HCT116 (cell line): ENCODE results near the gene CYRIA. TPM values are rescaled to one million over a fixed set of nuclear protein-coding genes. Genes with fewer than 3 reads are reported as not detected.

Experiments
- ATAC-seq: fragments of 200-7000 bp; cut with Tn5 transposase; 2 replicates; pipeline ENCODE4 v1.9.1; 2020; ENCODE audit warnings: mild to moderate bottlenecking, moderate library complexity
- Bru-seq: library from RNA; stranded (reverse); fragments of 400-500 nt; gene quantifications from one replicate; lab custom pipeline; 2021; lab: Mats Ljungman, UMichigan
- BruChase-seq, 2 experiments: library from RNA; stranded (reverse); fragments of 400-500 nt; gene quantifications; one replicate each; lab custom pipeline; 2021; lab: Mats Ljungman, UMichigan
- BruUV-seq: library from RNA; stranded (reverse); fragments of 400-500 nt; replicated peaks from 2 replicates; lab custom pipeline; 2021; lab: Mats Ljungman, UMichigan
- CTCF ChIA-PET: fragments of 300-600 bp; sonication (Branson Sonifier 250); formaldehyde crosslinking; loops from one replicate; lab custom pipeline; 2021; ENCODE audit warnings: antibody characterized with exemption; lab: Charles Lee
- POLR2A ChIA-PET: fragments of 300-600, 350-600 bp; sonication (Branson Sonifier 250); formaldehyde crosslinking; loops from one replicate; lab custom pipeline; 2021; ENCODE audit warnings: antibody characterized with exemption; lab: Charles Lee
- RAD21 ChIA-PET, 2 experiments: fragments of 300-600 bp; sonication (Branson Sonifier 250); formaldehyde crosslinking; loops; one replicate each; lab custom pipeline; 2023; ENCODE audit warnings: low total read pairs in 2 of 2; ENCODE audit not compliant: uncharacterized antibody in 2 of 2, unreplicated experiment in 2 of 2, low non-redundant PET in 1 of 2; lab: Charles Lee
- DNase-seq: peaks from one replicate; pipeline ENCODE4 v3.0.0-alpha.2; 2010; ENCODE audit warnings: low read depth, low spot score
- H2AFZ ChIP-seq: fragments of 200-600 bp; shearing (Covaris generic), sonication (generic); 2 replicates; pipeline ENCODE4 v1.6.1; 2017; ENCODE audit warnings: low read depth, mixed run types, mixed read lengths, antibody characterized with exemption, low read length; ENCODE audit not compliant: poor library complexity, severe bottlenecking
- H3K27ac ChIP-seq: 2 replicates; pipeline ENCODE4 v1.5.1; 2012; ENCODE audit warnings: low read depth, low read length
- H3K27me3 ChIP-seq: fragments of 200-600 bp; sonication (generic); 2 replicates; pipeline ENCODE4 v1.6.1; 2016; ENCODE audit warnings: mixed run types, low read length, mixed read lengths; ENCODE audit not compliant: insufficient read depth
- H3K36me3 ChIP-seq, 2 experiments: fragments of 200-500 bp in 1 of 2; fragments of 200-600 bp in 1 of 2; sonication (Bioruptor generic) in 1 of 2; sonication (generic) in 1 of 2; 2 replicates each; pipeline versions ENCODE4 v1.5.1 to v1.6.1; 2014 to 2016; ENCODE audit warnings: low read length in 2 of 2, inconsistent platforms in 1 of 2, mixed read lengths in 1 of 2, mixed run types in 1 of 2; ENCODE audit not compliant: insufficient read depth in 2 of 2, control insufficient read depth in 1 of 2
- H3K4me1 ChIP-seq, 2 experiments: fragments of 200-600 bp in 1 of 2; sonication (generic) in 1 of 2; 2 replicates each; pipeline versions ENCODE4 v1.5.1 to v1.6.1; 2012 to 2017; ENCODE audit warnings: low read length in 2 of 2, inconsistent platforms in 1 of 2, mild to moderate bottlenecking in 1 of 2, mixed read lengths in 1 of 2, mixed run types in 1 of 2, moderate library complexity in 1 of 2; ENCODE audit not compliant: insufficient read depth in 2 of 2, control insufficient read depth in 1 of 2
- H3K4me2 ChIP-seq: fragments of 200-600 bp; sonication (generic); 2 replicates; pipeline ENCODE4 v1.6.1; 2017; ENCODE audit warnings: mixed run types, low read length, mixed read lengths
- H3K4me3 ChIP-seq, 2 experiments: fragments of 200-600 bp in 1 of 2; sonication (generic) in 1 of 2; replicated peaks in 1 of 2; 2 replicates each; pipeline ENCODE4 v1.5.1; 2011 to 2016; ENCODE audit warnings: low read length in 2 of 2, control low read depth in 1 of 2, low read depth in 1 of 2, mild to moderate bottlenecking in 1 of 2, mixed read lengths in 1 of 2, mixed run types in 1 of 2
- H3K79me2 ChIP-seq: fragments of 200-600 bp; sonication (generic); 2 replicates; pipeline ENCODE4 v1.6.1; 2017; ENCODE audit warnings: mild to moderate bottlenecking, mixed run types, low read length, moderate library complexity, mixed read lengths; ENCODE audit not compliant: insufficient read depth
- H3K9ac ChIP-seq: fragments of 200-600 bp; sonication (generic); 2 replicates; pipeline ENCODE4 v1.6.1; 2016; ENCODE audit warnings: low read length, mixed read lengths
- H3K9me2 ChIP-seq: fragments of 200-600 bp; sonication (generic), shearing (Covaris generic); 2 replicates; pipeline ENCODE4 v1.6.1; 2017; ENCODE audit warnings: mixed run types, mild to moderate bottlenecking, moderate library complexity; ENCODE audit not compliant: insufficient read depth
- H3K9me3 ChIP-seq, 2 experiments: fragments of 200-500 bp in 1 of 2; fragments of 200-600 bp in 1 of 2; sonication (Bioruptor generic) in 1 of 2; sonication (generic) in 1 of 2; 2 replicates each; pipeline ENCODE4 v1.6.1; 2014 to 2017; ENCODE audit warnings: low read length in 2 of 2, mixed read lengths in 2 of 2, inconsistent platforms in 1 of 2, low read depth in 1 of 2, mild to moderate bottlenecking in 1 of 2, mixed run types in 1 of 2, moderate library complexity in 1 of 2; ENCODE audit not compliant: control insufficient read depth in 1 of 2, insufficient read depth in 1 of 2
- H4K20me1 ChIP-seq: fragments of 200-600 bp; sonication (generic), shearing (Covaris generic); 2 replicates; pipeline ENCODE4 v1.6.1; 2017; ENCODE audit warnings: mixed run types, mild to moderate bottlenecking, moderate library complexity; ENCODE audit not compliant: insufficient read depth
- CEBPB ChIP-seq: IDR thresholded peaks from 2 replicates; pipeline ENCODE4 v1.6.1; 2012; ENCODE audit warnings: low read depth
- EZH2 ChIP-seq: fragments of 200-600 bp; sonication (generic); IDR thresholded peaks from 2 replicates; pipeline ENCODE4 v1.6.1; 2017; ENCODE audit warnings: antibody characterized with exemption, mixed run types
- EZH2phosphoT487 ChIP-seq: fragments of 200-600 bp; IDR thresholded peaks from 2 replicates; pipeline ENCODE4 v1.6.1; 2018; ENCODE audit warnings: antibody characterized with exemption, borderline replicate concordance
- JUND ChIP-seq: IDR thresholded peaks from 2 replicates; pipeline ENCODE4 v1.6.1; 2012
- MAX ChIP-seq: IDR thresholded peaks from 2 replicates; pipeline ENCODE4 v1.6.1; 2012
- POLR2A ChIP-seq: IDR thresholded peaks from 2 replicates; pipeline ENCODE4 v1.7.0; 2011; ENCODE audit warnings: borderline replicate concordance; ENCODE audit not compliant: insufficient read depth, insufficient read length; ENCODE audit errors: extremely low read depth
- POLR2AphosphoS5 ChIP-seq: IDR thresholded peaks from 2 replicates; pipeline ENCODE4 v1.6.1; 2011; ENCODE audit warnings: mild to moderate bottlenecking, low read depth, low read length, moderate library complexity
- SP1 ChIP-seq: IDR thresholded peaks from 2 replicates; pipeline ENCODE4 v1.6.1; 2012; ENCODE audit warnings: low read depth
- SRF ChIP-seq: IDR thresholded peaks from 2 replicates; pipeline ENCODE4 v1.6.1; 2012; ENCODE audit warnings: low read depth
- YY1 ChIP-seq: IDR thresholded peaks from 2 replicates; pipeline ENCODE4 v1.6.1; 2011; ENCODE audit warnings: low read length, low read depth, moderate library complexity, mild to moderate bottlenecking; ENCODE audit not compliant: insufficient replicate concordance; ENCODE audit errors: extremely low read depth
- ZBTB33 ChIP-seq: IDR thresholded peaks from 2 replicates; pipeline ENCODE4 v1.6.1; 2011; ENCODE audit warnings: mild to moderate bottlenecking, low read length, moderate library complexity; ENCODE audit not compliant: insufficient replicate concordance; ENCODE audit errors: extremely low read depth
- ZNF274 ChIP-seq: fragments of 200-500 bp; sonication (Bioruptor generic); IDR thresholded peaks from 2 replicates; pipeline ENCODE4 v1.6.1; 2014; ENCODE audit warnings: mild to moderate bottlenecking, low read depth, low read length, inconsistent platforms
- intact Hi-C: fragments of 100-400 bp; cut with micrococcal nuclease; formaldehyde crosslinking; loops from 2 replicates; pipeline ENCODE4 v1.10.0; 2022
- long read RNA-seq: library from polyadenylated mRNA; unstranded; transcript quantifications from one replicate; pipeline ENCODE4 v2.0.0, GENCODE V29; 2021; ENCODE audit not compliant: unreplicated experiment
- polyA plus RNA-seq: library from polyadenylated mRNA; unstranded; fragments of >200 nt; gene quantifications from 2 replicates; pipeline ENCODE4 v1.2.1, GENCODE V29; 2012; ENCODE audit warnings: missing spikeins
- total RNA-seq: library from RNA; stranded (reverse); gene quantifications from one replicate; pipeline ENCODE4 v1.2.1, GENCODE V29; 2021; ENCODE audit not compliant: unreplicated experiment
- TF ChIP-seq, protein P1 (sequence below): IDR thresholded peaks from 2 replicates; pipeline ENCODE4 v1.6.1; 2012; ENCODE audit warnings: low read depth

CYRIA gene
- 0.44 TPM for total RNA-seq
- polyA plus RNA-seq, result 0.25 and 0.42 TPM in 2 replicates
- Bru-seq, nascent RNA, result percentile 21 among the genes with signal in this experiment
- percentile 17 among the genes with signal in this experiment for BruChase-seq, experiment 1, labeled RNA remaining after a 6-hour chase
- percentile 19 among the genes with signal in this experiment for BruChase-seq, experiment 2, labeled RNA remaining after a 2-hour chase
- long read RNA-seq, result 0 reads

- Histone ChIP-seq H3K4me1 (peaks cover 3 to 5% of the 10 kb centered on the region in 2 experiments; a peak in 2 of 4 replicates), H3K36me3 (no peaks in the 10 kb centered on the region), H3K27me3 (peaks cover 56% of the 10 kb centered on the region), H3K4me3 (peak within 1 kb of the TSS; percentile 27 to 33; a peak in 3 of 4 replicates), H3K27ac (no peak within 1 kb of the TSS), H3K9me3 (no peaks in the 10 kb centered on the region), H3K79me2 (no peaks in the 10 kb centered on the region), H3K9ac (no peak within 1 kb of the TSS), H3K4me2 (peak within 1 kb of the TSS; percentile 68), H4K20me1 (no peaks in the 10 kb centered on the region), H2AFZ (peak within 1 kb of the TSS; percentile 38), H3K9me2 (no peaks in the 10 kb centered on the region)
- intact Hi-C loops, result no loop called here
- ChIA-PET RAD21 (no interaction called here), CTCF (no interaction called here), POLR2A (no interaction called here)
- ATAC-seq, result peak; percentile 85
- BruUV-seq, result no TSS peak
- DNase-seq, result no peak
- TF ChIP-seq MAX, result no peak
- no peak for TF ChIP-seq SRF
- TF ChIP-seq POLR2AphosphoS5, result no peak
- 0 out of 2 replicates have a peak, but pooled peaks have one; percentile 64 for TF ChIP-seq EZH2phosphoT487
- TF ChIP-seq, all 23 proteins: peak for 1
Observed at GRCh38 chr2:16665748-16666448, at the start of gene CYRIA. CYRIA (minus strand) TSS chr2:16665834; CDS start chr2:16588119, 77,715 bp downstream.

GRCh38 chr2:16713011-16713423 is 47.4 kb upstream of the CYRIA start:
- Histone ChIP-seq H3K9me2 (no peaks in the 10 kb centered on the region), H3K9me3 (no peaks in the 10 kb centered on the region), H3K4me2 (no peak overlapping the region), H4K20me1 (no peaks in the 10 kb centered on the region), H3K9ac (no peak overlapping the region), H3K36me3 (no peaks in the 10 kb centered on the region), H3K79me2 (no peaks in the 10 kb centered on the region), H3K4me3 (no peak overlapping the region), H3K27ac (no peak overlapping the region), H3K27me3 (peaks cover 33% of the 10 kb centered on the region; the same call in 1 of the 2 replicates), H3K4me1 (no peaks in the 10 kb centered on the region), H2AFZ (no peak overlapping the region)
- POLR2A ChIA-PET, result no interaction called here
- RAD21 ChIA-PET, result no interaction called here
- DNase-seq, result no peak
- CTCF ChIA-PET, result no interaction called here
- intact Hi-C loops, result no loop called here
- BruUV-seq, result no TSS peak
- no peak for ATAC-seq
- TF ChIP-seq YY1, result no peak
- TF ChIP-seq ZBTB33, result no peak
- no peak for TF ChIP-seq ZNF274
- TF ChIP-seq, protein P1, sequence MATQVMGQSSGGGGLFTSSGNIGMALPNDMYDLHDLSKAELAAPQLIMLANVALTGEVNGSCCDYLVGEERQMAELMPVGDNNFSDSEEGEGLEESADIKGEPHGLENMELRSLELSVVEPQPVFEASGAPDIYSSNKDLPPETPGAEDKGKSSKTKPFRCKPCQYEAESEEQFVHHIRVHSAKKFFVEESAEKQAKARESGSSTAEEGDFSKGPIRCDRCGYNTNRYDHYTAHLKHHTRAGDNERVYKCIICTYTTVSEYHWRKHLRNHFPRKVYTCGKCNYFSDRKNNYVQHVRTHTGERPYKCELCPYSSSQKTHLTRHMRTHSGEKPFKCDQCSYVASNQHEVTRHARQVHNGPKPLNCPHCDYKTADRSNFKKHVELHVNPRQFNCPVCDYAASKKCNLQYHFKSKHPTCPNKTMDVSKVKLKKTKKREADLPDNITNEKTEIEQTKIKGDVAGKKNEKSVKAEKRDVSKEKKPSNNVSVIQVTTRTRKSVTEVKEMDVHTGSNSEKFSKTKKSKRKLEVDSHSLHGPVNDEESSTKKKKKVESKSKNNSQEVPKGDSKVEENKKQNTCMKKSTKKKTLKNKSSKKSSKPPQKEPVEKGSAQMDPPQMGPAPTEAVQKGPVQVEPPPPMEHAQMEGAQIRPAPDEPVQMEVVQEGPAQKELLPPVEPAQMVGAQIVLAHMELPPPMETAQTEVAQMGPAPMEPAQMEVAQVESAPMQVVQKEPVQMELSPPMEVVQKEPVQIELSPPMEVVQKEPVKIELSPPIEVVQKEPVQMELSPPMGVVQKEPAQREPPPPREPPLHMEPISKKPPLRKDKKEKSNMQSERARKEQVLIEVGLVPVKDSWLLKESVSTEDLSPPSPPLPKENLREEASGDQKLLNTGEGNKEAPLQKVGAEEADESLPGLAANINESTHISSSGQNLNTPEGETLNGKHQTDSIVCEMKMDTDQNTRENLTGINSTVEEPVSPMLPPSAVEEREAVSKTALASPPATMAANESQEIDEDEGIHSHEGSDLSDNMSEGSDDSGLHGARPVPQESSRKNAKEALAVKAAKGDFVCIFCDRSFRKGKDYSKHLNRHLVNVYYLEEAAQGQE, result no peak
- no peak for TF ChIP-seq EZH2phosphoT487
- TF ChIP-seq CEBPB, result no peak
- no peak for TF ChIP-seq SP1
- TF ChIP-seq EZH2, result no peak
- TF ChIP-seq JUND, result no peak
- no peak for TF ChIP-seq POLR2A
